Glutamatergic neuron (in vitro differentiated cells): ENCODE data around the gene SNRNP25. TPM values are rescaled to one million over a fixed set of nuclear protein-coding genes. Genes with fewer than 3 reads are reported as not detected.

Source experiments
- DNase-seq: peaks from one replicate; pipeline ENCODE4 v3.0.0; 2022
- H3K27ac Mint-ChIP-seq: one replicate; pipeline ENCODE4 v1.8.0; 2020; ENCODE audit warnings: mild to moderate bottlenecking, mixed read lengths, inconsistent platforms; ENCODE audit not compliant: unreplicated experiment
- H3K27me3 Mint-ChIP-seq: one replicate; pipeline ENCODE4 v1.8.0; 2020; ENCODE audit warnings: mild to moderate bottlenecking, moderate library complexity, mixed read lengths, inconsistent platforms; ENCODE audit not compliant: unreplicated experiment
- H3K36me3 Mint-ChIP-seq: one replicate; pipeline ENCODE4 v1.8.0; 2020; ENCODE audit warnings: mild to moderate bottlenecking, mixed read lengths, inconsistent platforms; ENCODE audit not compliant: unreplicated experiment
- H3K4me1 Mint-ChIP-seq: one replicate; pipeline ENCODE4 v1.8.0; 2020; ENCODE audit warnings: mild to moderate bottlenecking, low read depth, mixed read lengths, inconsistent platforms; ENCODE audit not compliant: unreplicated experiment
- H3K4me3 Mint-ChIP-seq: one replicate; pipeline ENCODE4 v1.8.0; 2020; ENCODE audit warnings: mild to moderate bottlenecking, mixed read lengths, inconsistent platforms; ENCODE audit not compliant: unreplicated experiment
- H3K9me3 Mint-ChIP-seq: one replicate; pipeline ENCODE4 v1.8.0; 2020; ENCODE audit warnings: mild to moderate bottlenecking, moderate library complexity, mixed read lengths, inconsistent platforms; ENCODE audit not compliant: unreplicated experiment
- total RNA-seq: library from RNA; stranded (reverse); fragmentation: NEBNext Ultra II Directional; extraction: Animal tissue kit (Norgen Biotek cat#: 25700); gene quantifications from one replicate; pipeline ENCODE4 v1.2.1, GENCODE V29; 2021; ENCODE audit not compliant: unreplicated experiment
- TF ChIP-seq, protein P1 (sequence below): fragments of 200-600 bp; sonication (generic); IDR thresholded peaks from one replicate; pipeline ENCODE4 v1.5.0; 2021; ENCODE audit not compliant: partially characterized antibody, unreplicated experiment

The SNRNP25 gene
- total RNA-seq, 1 donor from 2014 or later: 21.5 TPM

DNA sequence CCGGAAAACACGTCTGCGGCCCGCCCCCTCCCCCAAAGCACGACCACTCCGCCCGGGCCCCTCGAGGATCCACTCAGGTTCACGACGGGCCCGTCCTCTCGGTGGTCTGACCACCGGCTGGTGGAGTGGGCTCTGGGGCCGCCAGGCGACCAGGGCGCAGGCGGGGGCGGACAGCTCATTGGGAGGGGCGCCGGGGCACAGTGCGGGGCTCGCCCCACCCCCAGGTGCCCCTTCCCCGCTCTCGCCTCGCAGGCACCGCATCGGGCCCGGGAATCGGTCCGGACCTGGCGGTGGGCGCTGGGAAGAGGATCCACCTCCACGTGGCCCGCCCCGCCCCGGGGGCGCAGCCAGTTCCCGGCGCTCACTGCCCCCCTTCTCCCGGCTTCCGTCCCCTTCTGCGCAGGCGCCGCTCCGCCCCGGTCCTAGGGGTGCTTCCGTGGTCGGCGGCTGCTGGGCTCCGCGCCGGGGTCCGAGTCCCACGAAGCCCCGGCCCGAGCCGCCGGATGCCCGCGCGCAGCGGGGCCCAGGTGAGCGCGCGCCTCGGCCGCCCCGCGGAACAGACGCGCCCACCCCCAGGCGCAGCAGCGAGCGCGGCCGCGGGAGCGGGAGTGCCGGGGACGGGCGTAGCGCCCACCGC is 24.3 kb downstream of the SNRNP25 start, which contains the start of gene MPG:
MPG (plus strand) TSS at position 419 of the 637 bp plus-strand sequence; CDS start at position 504, 85 bp downstream.
- Mint-ChIP-seq H3K27me3 (peaks cover 7% of the 10 kb centered on the region), H3K9me3 (peaks cover 2% of the 10 kb centered on the region), H3K4me1 (peaks cover 4% of the 10 kb centered on the region), H3K36me3 (no peaks in the 10 kb centered on the region), H3K4me3 (peak within 1 kb of the TSS; percentile 94), H3K27ac (peak within 1 kb of the TSS; percentile 43)
- peak; percentile 82 for DNase-seq
- TF ChIP-seq, protein P1, sequence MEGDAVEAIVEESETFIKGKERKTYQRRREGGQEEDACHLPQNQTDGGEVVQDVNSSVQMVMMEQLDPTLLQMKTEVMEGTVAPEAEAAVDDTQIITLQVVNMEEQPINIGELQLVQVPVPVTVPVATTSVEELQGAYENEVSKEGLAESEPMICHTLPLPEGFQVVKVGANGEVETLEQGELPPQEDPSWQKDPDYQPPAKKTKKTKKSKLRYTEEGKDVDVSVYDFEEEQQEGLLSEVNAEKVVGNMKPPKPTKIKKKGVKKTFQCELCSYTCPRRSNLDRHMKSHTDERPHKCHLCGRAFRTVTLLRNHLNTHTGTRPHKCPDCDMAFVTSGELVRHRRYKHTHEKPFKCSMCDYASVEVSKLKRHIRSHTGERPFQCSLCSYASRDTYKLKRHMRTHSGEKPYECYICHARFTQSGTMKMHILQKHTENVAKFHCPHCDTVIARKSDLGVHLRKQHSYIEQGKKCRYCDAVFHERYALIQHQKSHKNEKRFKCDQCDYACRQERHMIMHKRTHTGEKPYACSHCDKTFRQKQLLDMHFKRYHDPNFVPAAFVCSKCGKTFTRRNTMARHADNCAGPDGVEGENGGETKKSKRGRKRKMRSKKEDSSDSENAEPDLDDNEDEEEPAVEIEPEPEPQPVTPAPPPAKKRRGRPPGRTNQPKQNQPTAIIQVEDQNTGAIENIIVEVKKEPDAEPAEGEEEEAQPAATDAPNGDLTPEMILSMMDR: no peak

DNA sequence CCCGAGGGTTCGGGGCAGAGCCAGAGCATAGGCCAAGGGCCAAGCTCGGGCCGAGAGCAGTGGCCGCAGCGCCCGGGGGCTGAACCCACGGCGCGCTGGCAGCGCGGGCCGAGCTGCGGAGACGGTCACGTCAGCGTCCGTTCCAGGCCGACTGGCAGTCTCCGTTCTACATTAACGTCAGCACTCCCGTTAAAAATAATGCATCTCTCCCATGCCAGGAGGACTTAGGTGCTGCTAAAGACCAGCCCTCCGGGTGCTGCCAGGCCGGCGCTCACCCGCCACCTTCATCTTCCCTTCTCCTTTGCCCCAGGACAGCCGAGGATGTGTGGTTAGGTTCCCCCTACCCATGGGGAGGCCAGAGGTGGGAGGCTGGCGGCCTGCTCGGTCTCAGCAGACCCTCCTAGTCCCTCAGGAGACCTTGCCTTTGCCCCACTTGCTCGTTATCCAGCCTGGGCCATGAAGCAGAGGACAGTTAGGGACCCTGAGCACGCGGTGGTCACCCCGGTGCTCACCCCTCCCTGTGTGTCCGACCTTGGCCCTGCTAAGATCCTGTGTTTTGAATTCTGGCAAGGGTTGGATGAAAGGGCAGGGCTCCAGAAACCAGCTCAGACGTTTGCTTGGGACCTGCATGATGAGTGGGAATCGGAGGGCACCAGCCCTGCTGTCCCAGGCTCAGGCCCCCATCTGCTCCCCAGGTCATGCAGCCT is 25.0 kb downstream of the SNRNP25 start:
- Mint-ChIP-seq H3K27me3 (peaks cover 7% of the 10 kb centered on the region), H3K4me1 (peaks cover 2% of the 10 kb centered on the region), H3K36me3 (no peaks in the 10 kb centered on the region), H3K27ac (peak overlapping the region; percentile 43), H3K4me3 (peak overlapping the region; percentile 94), H3K9me3 (peaks cover 2% of the 10 kb centered on the region)
- no peak for DNase-seq
- TF ChIP-seq, protein P1: no peak

DNA sequence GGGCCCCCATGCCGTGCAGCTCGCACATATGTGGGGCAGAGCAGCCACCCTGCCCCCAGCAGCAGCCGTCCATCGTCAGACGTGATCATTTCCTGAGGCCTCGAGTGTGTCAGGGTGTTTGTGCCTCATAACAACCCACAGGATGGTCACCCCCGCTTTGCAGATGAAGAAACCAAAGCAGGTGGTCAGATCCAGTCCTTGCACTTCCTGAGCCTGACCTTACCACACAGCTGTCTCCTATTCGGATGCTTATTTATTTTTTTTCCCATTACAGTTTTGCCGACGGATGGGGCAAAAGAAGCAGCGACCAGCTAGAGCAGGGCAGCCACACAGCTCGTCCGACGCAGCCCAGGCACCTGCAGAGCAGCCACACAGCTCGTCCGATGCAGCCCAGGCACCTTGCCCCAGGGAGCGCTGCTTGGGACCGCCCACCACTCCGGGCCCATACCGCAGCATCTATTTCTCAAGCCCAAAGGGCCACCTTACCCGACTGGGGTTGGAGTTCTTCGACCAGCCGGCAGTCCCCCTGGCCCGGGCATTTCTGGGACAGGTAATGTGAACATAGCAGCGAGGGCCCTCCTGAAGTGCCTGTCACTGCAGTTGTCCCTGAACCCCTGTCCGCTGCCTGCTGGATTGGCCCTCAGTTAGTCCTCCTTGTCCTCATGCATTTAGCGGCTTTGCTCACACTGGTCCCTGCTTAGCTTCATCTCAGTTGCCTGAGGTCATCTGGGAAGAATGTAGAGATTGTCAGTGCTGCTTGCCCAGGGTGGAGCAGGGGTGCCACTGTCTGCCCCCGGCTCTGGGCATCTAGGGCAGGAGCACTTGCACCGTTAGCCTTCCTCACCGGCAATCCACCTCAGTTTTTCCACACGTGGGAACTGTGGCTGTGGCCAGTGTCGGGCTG is 25.8 kb downstream of the SNRNP25 start:
- Mint-ChIP-seq H3K27ac (no peak overlapping the region), H3K36me3 (no peaks in the 10 kb centered on the region), H3K4me1 (peaks cover 2% of the 10 kb centered on the region), H3K27me3 (peaks cover 8% of the 10 kb centered on the region), H3K9me3 (peaks cover 2% of the 10 kb centered on the region), H3K4me3 (peak overlapping the region; percentile 94)
- DNase-seq: no peak
- TF ChIP-seq, protein P1: no peak

DNA sequence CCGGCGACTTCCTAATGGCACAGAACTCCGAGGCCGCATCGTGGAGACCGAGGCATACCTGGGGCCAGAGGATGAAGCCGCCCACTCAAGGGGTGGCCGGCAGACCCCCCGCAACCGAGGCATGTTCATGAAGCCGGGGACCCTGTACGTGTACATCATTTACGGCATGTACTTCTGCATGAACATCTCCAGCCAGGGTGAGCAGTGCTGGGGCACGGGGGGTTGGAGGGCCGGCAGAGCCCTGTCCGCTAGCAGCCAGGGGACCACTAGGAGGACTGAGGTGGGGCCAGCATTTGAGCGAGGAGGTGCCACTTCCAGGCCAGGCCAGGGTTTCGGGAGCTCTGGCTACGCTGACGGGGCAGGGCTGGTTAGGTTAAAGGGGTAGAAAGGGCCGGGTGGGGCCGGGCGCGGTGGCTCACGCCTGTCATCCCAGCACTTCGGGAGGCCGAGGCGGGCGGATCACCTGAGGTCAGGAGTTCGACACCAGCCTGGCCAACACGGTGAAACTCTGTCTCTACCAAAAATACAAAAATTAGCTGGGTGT is 29.5 kb downstream of the SNRNP25 start:
- DNase-seq: no peak
- peaks cover 2% of the 10 kb centered on the region for H3K4me1 Mint-ChIP-seq

More for the DNA sequence above, 29.5 kb downstream of the SNRNP25 start:
- Mint-ChIP-seq H3K4me3 (no peak overlapping the region), H3K27me3 (peaks cover 8% of the 10 kb centered on the region), H3K27ac (no peak overlapping the region), H3K36me3 (no peaks in the 10 kb centered on the region), H3K9me3 (peaks cover 2% of the 10 kb centered on the region)
- TF ChIP-seq, protein P1: no peak
